HG03558 (cell line): Measurements from ENCODE around the gene CLCA2.
"Not testable (repeated sequence)": the region's sequence is repeated elsewhere in the genome, so short reads cannot be mapped to it uniquely, and the experiment has no call there.

Experiments used
- ATAC-seq: cut with Tn5 transposase; IDR thresholded peaks from one replicate; pipeline ENCODE4 v1.9.1; 2021; ENCODE audit warnings: moderate number of reproducible peaks; ENCODE audit not compliant: unreplicated experiment; ENCODE audit errors: extremely low read depth

Gene CLCA2

GRCh38 chr1:86470859-86471258, 46.9 kb downstream of the CLCA2 start:
- ATAC-seq, result no peak

- no peak for ATAC-seq
Measured at GRCh38 chr1:86471291-86471690, 47.3 kb downstream of the CLCA2 start.

GRCh38 chr1:86472152-86472551, 48.2 kb downstream of the CLCA2 start:
- no peak for ATAC-seq

- ATAC-seq, result no peak
Measured at GRCh38 chr1:86472767-86473166, 48.8 kb downstream of the CLCA2 start.

- no peak for ATAC-seq
Measured at GRCh38 chr1:86477256-86477655, 53.3 kb downstream of the CLCA2 start.

GRCh38 chr1:86477682-86478081, 53.7 kb downstream of the CLCA2 start:
- no peak for ATAC-seq

- no peak for ATAC-seq
Measured at GRCh38 chr1:86478416-86479156, 54.6 kb downstream of the CLCA2 start.

- no peak for ATAC-seq
Measured at GRCh38 chr1:86481966-86482365, 58.0 kb downstream of the CLCA2 start.

GRCh38 chr1:86487131-86487810, 63.3 kb downstream of the CLCA2 start:
- no peak for ATAC-seq

- no peak for ATAC-seq
Measured at GRCh38 chr1:86487811-86488141, 63.8 kb downstream of the CLCA2 start.

GRCh38 chr1:86489242-86489878, 65.4 kb downstream of the CLCA2 start:
- ATAC-seq, result no peak

- no peak for ATAC-seq
Measured at GRCh38 chr1:86491171-86491950, 67.4 kb downstream of the CLCA2 start.

GRCh38 chr1:86498281-86498680, 74.3 kb downstream of the CLCA2 start:
- no peak for ATAC-seq

- ATAC-seq, result no peak
Measured at GRCh38 chr1:86499987-86500593, 76.1 kb downstream of the CLCA2 start.

GRCh38 chr1:86500714-86501113, 76.7 kb downstream of the CLCA2 start:
- ATAC-seq, result no peak

GRCh38 chr1:86502125-86502646, 78.2 kb downstream of the CLCA2 start:
- not testable (repeated sequence) for ATAC-seq

GRCh38 chr1:86502721-86503405, 78.9 kb downstream of the CLCA2 start:
- ATAC-seq, result no peak

- no peak for ATAC-seq
Measured at GRCh38 chr1:86503406-86504136, 79.6 kb downstream of the CLCA2 start.

- ATAC-seq, result no peak
Measured at GRCh38 chr1:86504137-86504479, 80.1 kb downstream of the CLCA2 start.
